DND-41 (cell line): ENCODE measurements around the gene PRKAR1B.

ENCODE experiments used
- CTCF ChIP-seq: IDR thresholded peaks from 2 replicates; pipeline ENCODE4 v1.5.1; 2012; ENCODE audit warnings: borderline replicate concordance, low read length, moderate library complexity, mild to moderate bottlenecking; ENCODE audit not compliant: poor library complexity, severe bottlenecking; ENCODE audit errors: extremely low read depth
- EZH2 ChIP-seq: IDR thresholded peaks from 3 replicates; pipeline ENCODE4 v1.6.1; 2012; ENCODE audit warnings: borderline replicate concordance, low read depth, mild to moderate bottlenecking, moderate library complexity, low read length, inconsistent platforms; ENCODE audit not compliant: severe bottlenecking

- no peak for TF ChIP-seq CTCF
- TF ChIP-seq EZH2, result no peak
These were observed 99.2 kb downstream of the PRKAR1B start for GRCh38 chr7:627661-628401.
